CD4-positive, alpha-beta T cell treated with Interferon gamma for 1 hour (primary cell): ENCODE data around the gene ZNF74.
"Not testable (repeated sequence)": the region's sequence is repeated elsewhere in the genome, so short reads cannot be mapped to it uniquely, and the experiment has no call there.

Source experiments
- DNase-seq: peaks from one replicate; pipeline ENCODE4 v3.0.0-alpha.2; 2020

ZNF74 gene

GRCh38 chr22:20401376-20402014 lies 7.5 kb downstream of the ZNF74 start:
- no peak for DNase-seq

GRCh38 chr22:20402960-20403778 lies 9.2 kb downstream of the ZNF74 start:
- DNase-seq: no peak

GRCh38 chr22:20403779-20404140 lies 9.8 kb downstream of the ZNF74 start:
- DNase-seq: no peak

GRCh38 chr22:20404881-20405280 lies 10.9 kb downstream of the ZNF74 start:
- DNase-seq: no peak

- DNase-seq: no peak
These were observed 11.5 kb downstream of the ZNF74 start for GRCh38 chr22:20405291-20405930.

DNA sequence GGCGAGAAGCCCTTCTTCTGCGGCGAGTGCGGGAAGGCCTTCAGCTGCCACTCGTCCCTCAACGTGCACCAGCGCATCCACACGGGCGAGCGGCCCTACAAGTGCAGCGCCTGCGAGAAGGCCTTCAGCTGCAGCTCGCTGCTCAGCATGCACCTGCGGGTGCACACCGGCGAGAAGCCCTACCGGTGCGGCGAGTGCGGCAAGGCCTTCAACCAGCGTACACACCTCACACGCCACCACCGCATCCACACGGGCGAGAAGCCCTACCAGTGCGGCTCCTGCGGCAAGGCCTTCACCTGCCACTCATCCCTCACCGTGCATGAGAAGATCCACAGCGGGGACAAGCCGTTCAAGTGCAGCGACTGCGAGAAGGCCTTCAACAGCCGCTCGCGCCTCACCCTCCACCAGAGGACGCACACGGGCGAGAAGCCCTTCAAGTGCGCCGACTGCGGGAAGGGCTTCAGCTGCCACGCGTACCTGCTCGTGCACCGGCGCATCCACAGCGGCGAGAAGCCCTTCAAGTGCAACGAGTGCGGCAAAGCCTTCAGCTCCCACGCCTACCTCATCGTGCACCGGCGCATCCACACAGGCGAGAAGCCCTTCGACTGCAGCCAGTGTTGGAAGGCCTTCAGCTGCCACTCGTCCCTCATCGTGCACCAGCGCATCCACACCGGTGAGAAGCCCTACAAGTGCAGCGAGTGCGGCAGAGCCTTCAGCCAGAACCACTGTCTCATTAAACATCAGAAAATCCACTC lies 12.2 kb downstream of the ZNF74 start:
- DNase-seq: no peak

- DNase-seq: no peak
These were observed 12.9 kb downstream of the ZNF74 start for GRCh38 chr22:20406686-20407408.

DNA sequence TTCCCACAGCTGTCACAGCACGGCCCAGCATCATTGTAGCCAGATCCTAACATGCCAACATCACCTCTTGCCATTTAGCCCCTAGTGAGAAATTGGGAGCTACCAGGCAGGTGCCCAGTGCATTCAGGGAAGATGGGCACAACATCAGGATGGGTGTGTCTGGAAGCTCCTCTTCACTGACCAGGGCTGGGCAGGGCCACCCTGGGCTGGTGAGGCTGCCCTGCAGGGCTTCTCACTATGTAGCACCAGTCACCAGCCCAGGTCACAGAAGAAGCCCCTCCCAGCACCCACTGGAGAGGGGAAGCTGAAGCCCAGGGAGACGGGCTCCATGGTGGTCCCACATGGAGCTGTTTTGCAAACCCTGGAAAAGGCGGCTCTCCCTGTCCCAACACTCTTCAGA lies 13.9 kb downstream of the ZNF74 start:
- no peak for DNase-seq

DNA sequence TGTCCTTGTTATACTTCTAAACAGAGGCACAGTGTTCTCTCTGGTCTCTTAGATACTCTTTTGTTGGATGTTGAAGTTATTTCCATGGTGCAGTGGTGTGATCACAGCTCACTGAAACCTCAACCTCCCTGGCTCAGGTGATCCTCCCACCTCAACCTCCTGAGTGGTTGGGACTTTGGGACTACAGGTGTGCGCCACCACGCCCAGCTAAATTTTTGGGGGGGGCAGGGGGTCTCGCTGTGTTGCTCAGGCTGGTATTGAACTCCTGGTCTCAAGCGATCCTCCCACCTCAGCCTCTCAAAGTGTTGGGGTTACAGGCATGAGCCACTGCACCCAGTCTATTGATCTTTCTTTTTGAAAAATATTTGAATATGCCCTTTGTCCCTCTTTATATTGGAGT lies 14.9 kb downstream of the ZNF74 start:
- no peak for DNase-seq

DNA sequence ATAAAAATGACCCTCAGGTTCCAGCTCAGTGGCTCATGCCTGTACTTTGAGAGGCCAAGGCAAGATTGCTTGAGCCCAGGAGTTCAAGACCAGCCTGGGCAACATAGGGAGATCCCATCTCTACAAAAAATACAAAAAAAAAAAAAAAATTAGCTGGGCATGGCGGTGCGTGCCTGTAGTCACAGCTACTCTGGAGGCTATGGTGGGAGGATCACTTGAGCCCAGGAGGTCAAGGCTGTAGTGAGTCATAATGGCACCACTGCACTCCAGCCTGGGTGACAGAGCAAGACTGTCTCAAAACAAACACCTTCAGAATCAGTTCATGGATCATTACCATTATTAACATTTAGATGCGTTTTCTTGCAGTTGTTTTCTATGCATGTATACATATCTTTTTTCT lies 15.4 kb downstream of the ZNF74 start:
- not testable (repeated sequence) for DNase-seq

- DNase-seq: no peak
These were observed 18.7 kb downstream of the ZNF74 start for GRCh38 chr22:20412474-20413216.

GRCh38 chr22:20413217-20414058 lies 19.5 kb downstream of the ZNF74 start:
- no peak for DNase-seq

- no peak for DNase-seq
These were observed 20.1 kb downstream of the ZNF74 start for GRCh38 chr22:20414059-20414440.

GRCh38 chr22:20414450-20414849 lies 20.5 kb downstream of the ZNF74 start:
- no peak for DNase-seq

GRCh38 chr22:20415241-20415640 lies 21.3 kb downstream of the ZNF74 start:
- DNase-seq: not testable (repeated sequence)

DNA sequence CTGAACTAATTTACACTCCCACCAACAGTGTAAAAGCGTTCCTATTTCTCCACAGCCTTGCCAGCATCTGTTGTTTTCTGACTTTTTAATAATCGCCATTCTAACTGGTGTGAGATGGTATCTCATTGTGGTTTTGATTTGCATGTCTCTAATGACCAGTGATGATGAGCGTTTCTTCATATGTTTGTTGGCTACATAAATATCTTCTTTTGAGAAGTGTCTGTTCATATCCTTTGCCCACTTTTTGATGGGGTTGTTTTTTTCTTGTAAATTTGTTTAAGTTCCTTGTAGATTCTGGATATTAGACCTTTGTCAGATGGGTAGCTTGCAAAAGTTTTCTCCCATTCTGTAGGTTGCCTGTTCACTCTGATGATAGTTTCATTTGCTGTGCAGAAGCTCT lies 21.7 kb downstream of the ZNF74 start:
- not testable (repeated sequence) for DNase-seq

GRCh38 chr22:20418211-20418788 lies 24.3 kb downstream of the ZNF74 start:
- DNase-seq: peak; percentile 72

- no peak for DNase-seq
These were observed 25.7 kb downstream of the ZNF74 start for GRCh38 chr22:20419664-20419951.

GRCh38 chr22:20420157-20420842 lies 26.3 kb downstream of the ZNF74 start:
- no peak for DNase-seq

DNA sequence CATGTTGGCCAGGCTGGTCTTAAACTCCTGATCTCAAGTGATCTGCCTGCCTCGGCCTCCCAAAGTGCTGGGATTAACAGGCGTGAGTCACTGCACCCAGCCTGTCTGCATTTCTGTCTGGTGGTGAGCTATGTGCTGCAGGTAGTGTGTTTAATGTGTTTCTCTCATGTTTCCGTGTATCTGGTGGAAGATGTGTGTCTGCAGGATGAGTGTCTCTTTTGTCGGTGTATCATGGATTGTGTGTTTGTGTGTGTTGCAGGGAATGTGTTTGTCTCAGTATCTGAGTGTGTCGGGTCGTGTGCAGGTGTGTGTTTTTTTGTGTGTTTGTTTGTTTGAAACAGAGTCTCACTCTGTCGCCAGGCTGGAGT lies 27.5 kb downstream of the ZNF74 start:
- no peak for DNase-seq
